NCI-H460 (cell line): ENCODE data around the gene PAPPA. TPM values are rescaled to one million over a fixed set of nuclear protein-coding genes. Genes with fewer than 3 reads are reported as not detected.
A peak's percentile ranks its signal among the peaks of the same experiment; 100 is the strongest.

Experiments
- DNase-seq: peaks from one replicate; pipeline ENCODE4 v3.0.0-alpha.2; 2016; ENCODE audit warnings: low read depth; ENCODE audit errors: extremely low read depth
- total RNA-seq: library from RNA; depleted of rRNA; stranded (reverse); fragments of >200 nt; shearing (Covaris generic); gene quantifications from 2 replicates; pipeline ENCODE4 v1.2.3, GENCODE V29; 2014

Gene PAPPA
- total RNA-seq, 1 experiment from 2014 or later: 43.5 TPM

GRCh38 chr9:116269250-116269649, 115.7 kb downstream of the PAPPA start:
- peak; percentile 8 for DNase-seq

GRCh38 chr9:116270546-116270945, 117.0 kb downstream of the PAPPA start:
- DNase-seq: no peak

- DNase-seq: no peak
Measured at GRCh38 chr9:116271340-116271739, 117.7 kb downstream of the PAPPA start.

- DNase-seq: no peak
Measured at GRCh38 chr9:116271991-116272390, 118.4 kb downstream of the PAPPA start.

- no peak for DNase-seq
Measured at GRCh38 chr9:116274293-116274692, 120.7 kb downstream of the PAPPA start.

GRCh38 chr9:116275418-116276195, 122.0 kb downstream of the PAPPA start:
- peak; percentile 6 for DNase-seq

GRCh38 chr9:116276196-116276493, 122.6 kb downstream of the PAPPA start:
- no peak for DNase-seq

- DNase-seq: no peak
Measured at GRCh38 chr9:116276651-116277121, 123.1 kb downstream of the PAPPA start.

- DNase-seq: no peak
Measured at GRCh38 chr9:116278326-116278725, 124.7 kb downstream of the PAPPA start.

GRCh38 chr9:116279230-116279629, 125.6 kb downstream of the PAPPA start:
- no peak for DNase-seq

GRCh38 chr9:116280529-116280928, 126.9 kb downstream of the PAPPA start:
- no peak for DNase-seq

GRCh38 chr9:116282597-116282996, 129.0 kb downstream of the PAPPA start:
- DNase-seq: no peak

- DNase-seq: no peak
Measured at GRCh38 chr9:116284518-116284917, 130.9 kb downstream of the PAPPA start.

GRCh38 chr9:116285320-116285719, 131.7 kb downstream of the PAPPA start:
- DNase-seq: no peak

GRCh38 chr9:116286297-116286696, 132.7 kb downstream of the PAPPA start:
- no peak for DNase-seq

- DNase-seq: no peak
Measured at GRCh38 chr9:116287721-116288120, 134.1 kb downstream of the PAPPA start.

- DNase-seq: no peak
Measured at GRCh38 chr9:116288658-116289057, 135.1 kb downstream of the PAPPA start.

GRCh38 chr9:116297346-116297745, 143.8 kb downstream of the PAPPA start:
- no peak for DNase-seq

GRCh38 chr9:116298249-116298648, 144.7 kb downstream of the PAPPA start:
- no peak for DNase-seq

- DNase-seq: no peak
Measured at GRCh38 chr9:116298878-116299391, 145.3 kb downstream of the PAPPA start.

- no peak for DNase-seq
Measured at GRCh38 chr9:116300360-116300870, 146.8 kb downstream of the PAPPA start.

GRCh38 chr9:116303270-116303669, 149.7 kb downstream of the PAPPA start:
- DNase-seq: no peak
